GM21528 (cell line): Measurements from ENCODE around the gene CNPY3.
A peak's percentile ranks its signal among the peaks of the same experiment; 100 is the strongest.
"Not testable (repeated sequence)": the region's sequence is repeated elsewhere in the genome, so short reads cannot be mapped to it uniquely, and the experiment has no call there.

ENCODE experiments used
- ATAC-seq: cut with Tn5 transposase; IDR thresholded peaks from one replicate; pipeline ENCODE4 v1.9.1; 2021; ENCODE audit warnings: mild to moderate bottlenecking, moderate library complexity; ENCODE audit not compliant: unreplicated experiment, low FRiP score

CNPY3 gene

GRCh38 chr6:42914546-42914945 is 14.7 kb upstream of the CNPY3 start:
- ATAC-seq, result no peak

- ATAC-seq, result no peak
Measured at GRCh38 chr6:42915732-42916131, 13.5 kb upstream of the CNPY3 start, which contains the start of gene PTCRA. PTCRA (plus strand) TSS chr6:42916053; CDS start chr6:42916070, 17 bp downstream.

- no peak for ATAC-seq
Measured at GRCh38 chr6:42916288-42916687, 13.0 kb upstream of the CNPY3 start.

GRCh38 chr6:42921801-42922200 is 7.5 kb upstream of the CNPY3 start:
- no peak for ATAC-seq

GRCh38 chr6:42923666-42924065 is 5.6 kb upstream of the CNPY3 start:
- no peak for ATAC-seq

- no peak for ATAC-seq
Measured at GRCh38 chr6:42925248-42925857, 3.9 kb upstream of the CNPY3 start.

GRCh38 chr6:42929821-42930360 is 611 bp downstream of the CNPY3 start:
- ATAC-seq, result peak; percentile 56

- no peak for ATAC-seq
Measured at GRCh38 chr6:42932412-42932811, 3.1 kb downstream of the CNPY3 start.

GRCh38 chr6:42933205-42933604 is 3.9 kb downstream of the CNPY3 start:
- ATAC-seq, result no peak

- ATAC-seq, result no peak
Measured at GRCh38 chr6:42935322-42935721, 6.0 kb downstream of the CNPY3 start.

- no peak for ATAC-seq
Measured at GRCh38 chr6:42936398-42936797, 7.1 kb downstream of the CNPY3 start.

GRCh38 chr6:42937548-42938427 is 8.5 kb downstream of the CNPY3 start:
- no peak for ATAC-seq

GRCh38 chr6:42938428-42938796 is 9.1 kb downstream of the CNPY3 start:
- ATAC-seq, result no peak

GRCh38 chr6:42938987-42939809 is 9.9 kb downstream of the CNPY3 start:
- no peak for ATAC-seq

- ATAC-seq, result no peak
Measured at GRCh38 chr6:42939810-42940167, 10.5 kb downstream of the CNPY3 start.

- no peak for ATAC-seq
Measured at GRCh38 chr6:42940493-42941045, 11.3 kb downstream of the CNPY3 start.

- not testable (repeated sequence) for ATAC-seq
Measured at GRCh38 chr6:42941356-42941755, 12.1 kb downstream of the CNPY3 start.

GRCh38 chr6:42942444-42942843 is 13.2 kb downstream of the CNPY3 start:
- ATAC-seq, result no peak

- ATAC-seq, result no peak
Measured at GRCh38 chr6:42947950-42948349, 18.7 kb downstream of the CNPY3 start.

- no peak for ATAC-seq
Measured at GRCh38 chr6:42952389-42952788, 23.1 kb downstream of the CNPY3 start.

GRCh38 chr6:42954405-42954804 is 25.1 kb downstream of the CNPY3 start:
- ATAC-seq, result not testable (repeated sequence)
